NCI-H345 (cell line): ENCODE results near the gene CYP39A1.
"Not testable (repeated sequence)": the region's sequence is repeated elsewhere in the genome, so short reads cannot be mapped to it uniquely, and the experiment has no call there.

ENCODE experiments used
- DNase-seq: peaks from one replicate; lab custom pipeline; 2025; lab: John Stamatoyannopoulos, UW

CYP39A1 gene

GRCh38 chr6:46648869-46649492, 3.6 kb downstream of the CYP39A1 start:
- peak; percentile 10 for DNase-seq

GRCh38 chr6:46648108-46648507, 4.5 kb downstream of the CYP39A1 start:
- not testable (repeated sequence) for DNase-seq

- DNase-seq: no peak
Observed at GRCh38 chr6:46645265-46645664, 7.4 kb downstream of the CYP39A1 start.

DNA sequence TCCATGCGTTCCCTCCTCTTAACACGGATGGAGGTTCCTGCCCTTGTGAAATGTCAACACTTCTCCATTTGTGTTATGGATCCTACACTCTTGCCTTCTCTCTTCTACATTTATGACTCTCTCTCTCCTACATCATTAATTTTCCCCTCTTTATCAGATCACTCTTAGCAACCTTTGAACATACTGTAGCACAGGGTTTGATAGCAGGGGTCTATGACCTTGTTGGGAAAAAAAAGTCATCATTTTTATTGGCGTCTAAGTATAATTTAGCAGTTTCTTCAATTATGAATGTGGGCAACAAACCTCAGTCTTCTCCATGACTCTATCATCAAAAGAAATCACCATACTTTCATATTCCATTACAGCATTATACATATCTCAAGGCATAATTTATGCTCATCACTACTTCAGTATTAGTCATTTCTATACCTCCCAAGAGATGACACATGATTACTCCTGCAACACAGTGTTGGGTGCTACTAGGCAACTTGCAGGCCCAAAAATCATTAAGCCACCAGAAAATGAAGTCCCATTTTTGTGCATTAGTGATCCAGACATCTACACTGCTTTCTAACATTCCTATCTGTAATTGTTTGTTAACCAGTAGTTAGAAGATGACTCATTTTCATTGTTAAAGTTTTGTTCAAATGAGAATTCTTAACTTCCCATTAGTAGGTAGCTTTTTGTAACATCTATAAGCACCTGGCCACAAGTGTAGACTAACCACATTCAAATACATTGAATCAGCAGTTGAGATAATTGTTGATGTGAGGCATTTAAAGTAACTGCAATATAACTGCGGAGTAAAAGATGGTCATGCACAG, 9.5 kb downstream of the CYP39A1 start:
- DNase-seq: no peak

DNA sequence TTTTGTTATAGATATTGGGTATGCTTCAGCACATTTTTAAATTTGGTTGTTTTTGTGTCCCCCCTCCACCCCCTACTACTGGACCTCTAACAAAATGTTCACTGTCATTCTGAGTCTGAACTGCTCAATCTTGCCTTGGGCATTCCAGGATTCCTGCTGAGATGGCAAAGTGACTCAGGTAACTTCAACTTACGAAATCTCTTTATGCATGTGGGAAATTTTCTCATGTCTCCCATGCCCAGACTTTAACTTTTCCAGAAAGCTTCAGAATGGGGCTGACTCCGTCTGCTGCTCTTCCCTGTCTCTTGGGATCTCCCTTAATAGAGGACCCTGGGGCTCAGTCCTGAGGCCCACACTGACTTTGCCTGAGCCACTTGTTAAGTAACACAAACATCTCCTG, 14.0 kb downstream of the CYP39A1 start:
- DNase-seq: no peak

DNA sequence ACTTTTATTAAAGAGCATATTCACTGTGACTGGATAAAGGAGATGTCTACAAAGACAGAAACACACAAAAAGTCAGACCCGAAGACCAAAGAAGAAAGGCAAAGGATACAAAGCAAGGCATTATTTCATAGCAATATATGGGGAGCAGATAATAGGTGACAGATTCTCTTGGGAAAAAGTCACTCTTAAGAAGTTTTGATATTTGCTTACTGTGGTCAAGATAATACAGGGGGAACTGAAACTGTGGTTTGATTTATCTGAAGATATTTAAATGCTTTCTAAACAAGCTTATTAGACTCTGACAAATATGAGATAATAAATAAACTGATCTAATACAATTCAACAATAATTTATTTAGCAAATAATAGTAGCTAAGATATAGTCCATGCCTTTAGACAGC, 14.7 kb downstream of the CYP39A1 start:
- no peak for DNase-seq

DNA sequence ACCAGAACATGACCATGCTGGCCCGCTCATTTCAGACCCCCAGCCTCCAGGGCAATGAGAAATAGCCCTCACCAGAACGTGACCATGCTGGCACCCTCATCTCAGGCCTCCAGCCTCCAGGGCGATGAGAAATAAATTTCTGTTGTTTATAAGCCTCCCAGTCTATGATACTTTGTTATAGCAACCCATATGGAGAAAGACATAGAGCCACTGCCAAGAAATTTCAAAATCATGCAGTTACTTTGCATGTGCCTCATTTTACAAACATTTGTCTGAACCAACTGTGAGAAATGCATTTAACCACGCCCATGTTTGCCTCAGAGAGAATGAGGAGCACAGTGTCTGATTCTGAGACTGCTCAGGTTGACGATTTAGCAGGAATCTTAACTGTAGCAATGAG, 15.5 kb downstream of the CYP39A1 start:
- no peak for DNase-seq

DNA sequence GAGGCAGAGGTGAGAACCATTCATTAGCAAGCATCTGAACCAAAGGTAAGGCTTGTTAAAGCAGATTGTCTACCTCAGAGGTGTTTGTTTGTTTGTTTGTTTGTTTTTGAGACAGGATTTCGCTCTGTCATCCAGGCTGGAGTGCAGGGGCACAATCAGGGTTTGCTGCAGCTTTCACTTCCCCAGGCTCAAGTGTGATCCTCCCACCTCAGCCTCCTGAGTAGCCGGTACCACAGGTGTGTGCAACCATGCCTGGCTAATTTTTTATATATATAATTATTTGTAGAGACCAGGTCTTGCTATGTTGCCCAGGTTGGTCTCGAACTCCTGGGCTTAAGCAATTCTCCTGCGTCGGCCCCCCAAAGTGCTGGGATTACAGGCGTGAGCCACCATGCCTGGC, 17.2 kb downstream of the CYP39A1 start:
- DNase-seq: no peak

DNA sequence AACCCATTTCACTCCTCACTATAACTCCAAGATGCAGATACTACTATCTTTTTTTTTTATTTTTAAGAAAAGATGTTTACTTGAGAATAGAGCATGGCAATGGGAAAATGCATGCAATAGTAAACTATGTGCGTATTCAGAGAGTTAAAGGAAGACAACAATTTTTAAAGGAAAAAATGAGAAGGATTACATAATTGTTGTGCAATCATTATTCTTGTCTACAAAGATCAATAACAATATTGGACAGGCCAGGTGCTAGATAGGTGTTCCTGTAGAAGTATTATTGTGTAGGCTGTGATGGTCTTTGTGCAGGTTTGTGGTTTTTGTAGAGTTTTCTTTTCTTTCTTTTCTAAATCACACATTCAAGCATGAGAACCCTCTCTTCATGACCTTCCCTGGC, 20.6 kb downstream of the CYP39A1 start:
- no peak for DNase-seq

DNA sequence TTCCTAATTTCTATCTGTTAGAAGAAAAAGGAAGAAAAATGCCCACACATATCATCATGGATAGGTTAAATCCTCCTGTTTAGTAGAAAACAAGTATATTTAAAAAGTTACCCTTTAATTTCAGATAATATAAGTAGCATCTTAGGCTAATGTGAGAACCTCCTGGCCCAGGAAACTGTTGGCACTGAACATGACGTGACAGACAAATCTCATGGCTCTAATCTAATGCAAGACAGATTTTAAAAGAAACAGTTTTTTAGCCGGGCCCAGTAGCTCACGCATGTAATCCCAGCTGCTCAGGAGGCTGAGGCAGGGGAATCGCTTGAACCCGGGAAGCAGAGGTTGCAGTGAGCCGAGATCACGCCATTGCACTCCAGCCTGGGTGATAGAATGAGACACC, 22.9 kb downstream of the CYP39A1 start:
- DNase-seq: no peak

DNA sequence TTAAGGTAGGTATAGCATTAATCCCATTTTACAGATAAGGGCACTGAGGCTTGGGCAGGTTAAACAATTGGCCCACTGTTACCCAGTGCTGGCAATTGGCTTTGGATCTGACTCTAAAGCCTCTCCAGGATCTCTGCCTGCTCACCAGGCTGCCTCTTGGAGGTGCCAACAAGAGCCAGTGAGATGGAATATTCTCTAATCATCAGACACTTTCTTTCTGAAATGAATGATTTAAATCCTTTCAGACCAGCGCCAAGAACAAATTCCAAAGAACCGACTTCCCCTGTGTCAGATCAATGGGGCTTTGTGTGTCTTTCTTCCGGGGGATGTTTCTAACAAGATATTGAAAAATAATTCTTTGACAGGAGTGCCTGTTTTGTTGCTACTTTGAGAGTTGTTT, 23.6 kb downstream of the CYP39A1 start:
- DNase-seq: no peak

- no peak for DNase-seq
Observed at GRCh38 chr6:46628498-46628897, 24.1 kb downstream of the CYP39A1 start.

DNA sequence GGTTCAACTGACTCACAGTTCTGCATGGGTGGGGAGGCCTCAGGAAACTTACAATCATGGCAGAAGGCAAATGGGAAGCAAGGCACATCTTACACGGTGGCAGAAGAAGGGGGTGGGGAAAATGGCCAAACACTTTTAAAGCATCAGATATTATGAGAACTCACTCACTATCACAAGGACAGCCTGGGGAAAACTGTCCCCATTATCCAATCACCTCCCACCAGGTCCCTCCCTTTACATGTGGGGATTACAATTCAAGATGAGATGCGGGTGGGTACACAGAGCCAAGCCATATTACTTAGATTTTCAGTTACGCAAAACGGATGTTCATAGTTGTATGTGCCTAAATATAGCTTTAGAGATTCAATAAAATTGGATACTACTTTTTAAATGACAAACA, 25.6 kb downstream of the CYP39A1 start:
- no peak for DNase-seq

GRCh38 chr6:46626228-46626909, 26.2 kb downstream of the CYP39A1 start:
- peak; percentile 24 for DNase-seq

- no peak for DNase-seq
Observed at GRCh38 chr6:46618726-46619125, 33.9 kb downstream of the CYP39A1 start.

DNA sequence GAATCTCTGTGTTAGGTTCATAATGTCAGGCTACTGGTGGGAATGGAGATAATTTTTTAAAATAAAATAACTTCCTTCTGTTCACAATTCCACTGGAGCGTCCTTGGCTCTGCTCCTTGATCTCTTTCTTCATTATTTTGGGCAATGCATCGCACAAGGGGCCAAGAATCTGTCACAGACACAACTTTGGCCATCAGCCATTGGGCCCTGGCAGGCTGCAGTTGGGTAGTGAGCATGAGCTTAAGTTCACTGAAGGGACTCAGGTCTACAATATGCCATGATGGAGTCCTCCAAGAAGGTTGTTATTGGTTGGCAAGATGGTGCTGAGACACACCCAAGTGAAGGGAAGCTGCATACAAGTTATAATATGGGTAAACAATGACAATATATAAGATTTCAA, 40.0 kb downstream of the CYP39A1 start:
- no peak for DNase-seq

DNA sequence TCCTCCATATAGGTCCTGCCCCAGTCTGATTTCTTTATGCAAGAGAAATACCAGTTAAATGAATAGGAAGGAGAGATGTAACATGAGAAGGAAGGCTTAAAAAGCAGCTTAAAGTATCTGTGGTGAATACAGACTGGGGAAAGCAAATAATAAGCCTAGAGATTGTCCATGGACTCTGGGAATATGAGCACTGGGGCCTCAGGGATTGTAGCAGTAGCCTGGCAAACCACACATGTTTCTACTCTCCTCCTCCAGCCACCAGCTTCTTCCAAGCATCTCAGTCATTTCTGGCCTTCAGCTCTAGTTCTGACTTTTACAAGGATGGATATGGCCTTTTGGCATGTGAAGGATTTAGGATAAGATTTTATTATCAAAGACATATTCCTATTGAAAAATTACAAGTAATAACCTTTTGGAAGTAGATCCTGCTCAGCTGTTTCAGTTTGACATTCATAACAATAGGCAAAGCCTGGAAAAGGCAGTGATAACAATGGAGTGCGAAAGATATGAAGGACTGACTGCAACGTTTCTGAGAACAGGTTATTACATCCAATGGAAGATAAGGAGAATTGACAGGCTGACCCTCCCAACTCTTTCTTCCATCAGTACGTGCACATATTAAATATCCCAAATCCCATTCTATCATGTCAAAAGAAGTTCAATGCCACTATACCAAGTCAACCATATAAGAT, 41.6 kb downstream of the CYP39A1 start:
- no peak for DNase-seq

GRCh38 chr6:46606338-46606737, 46.3 kb downstream of the CYP39A1 start:
- peak; percentile 69 for DNase-seq

- no peak for DNase-seq
Observed at GRCh38 chr6:46605091-46605797, 47.4 kb downstream of the CYP39A1 start.

DNA sequence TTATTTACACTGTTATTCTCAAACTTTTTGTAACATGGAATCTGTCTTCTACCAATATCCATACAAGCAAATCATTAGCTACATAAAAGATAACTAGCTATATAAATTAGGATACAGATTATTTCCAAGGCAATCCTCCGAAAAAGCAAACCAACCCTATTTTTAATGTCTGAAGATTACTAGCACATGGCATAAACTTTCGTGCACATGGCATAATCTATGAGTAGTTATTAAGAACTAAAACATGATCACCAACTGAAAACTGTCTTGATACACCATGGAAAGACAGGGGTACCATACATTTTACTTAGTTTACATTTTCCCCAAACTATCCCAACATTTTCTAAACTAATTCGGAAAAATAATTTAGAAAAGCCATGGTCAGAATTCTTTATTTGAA, 54.4 kb downstream of the CYP39A1 start:
- no peak for DNase-seq

GRCh38 chr6:46592740-46593139, 59.9 kb downstream of the CYP39A1 start:
- no peak for DNase-seq

GRCh38 chr6:46592046-46592445, 60.6 kb downstream of the CYP39A1 start:
- no peak for DNase-seq
